SK-N-SH treated with all-trans-retinoic acid at 6 μM for 48 hours (cell line): ENCODE results near the gene RNF144B.

Experiments used
- ATAC-seq: fragments of 200-7000 bp; cut with Tn5 transposase; 3 replicates; pipeline ENCODE4 v1.9.1; 2020; ENCODE audit warnings: mild to moderate bottlenecking, moderate library complexity
- ARNTL ChIP-seq: fragments of 450-650 bp; formaldehyde crosslinking; IDR thresholded peaks from 2 replicates; pipeline ENCODE4 v1.5.0; 2020; ENCODE audit warnings: low read depth, mild to moderate bottlenecking, moderate library complexity, borderline replicate concordance
- BACH2 ChIP-seq: fragments of 250-450 bp; sonication (Bioruptor Pico); IDR thresholded peaks from 2 replicates; pipeline ENCODE4 v1.9.0; 2021; ENCODE audit warnings: mild to moderate bottlenecking, borderline replicate concordance
- CSDC2 ChIP-seq: fragments of 250-450 bp; sonication (Bioruptor Pico); IDR thresholded peaks from 2 replicates; pipeline ENCODE4 v1.5.0; 2020; ENCODE audit warnings: mild to moderate bottlenecking, moderate library complexity
- ESRRG ChIP-seq: fragments of 250-450 bp; sonication (Bioruptor Pico); IDR thresholded peaks from 2 replicates; pipeline ENCODE4 v1.6.1; 2021; ENCODE audit warnings: mild to moderate bottlenecking
- GLIS3 ChIP-seq: fragments of 250-450 bp; sonication (Bioruptor Pico); IDR thresholded peaks from 2 replicates; pipeline ENCODE4 v1.5.0; 2020; ENCODE audit warnings: mild to moderate bottlenecking, moderate library complexity
- OSR1 ChIP-seq: fragments of 250-450 bp; sonication (Bioruptor Pico); IDR thresholded peaks from 2 replicates; pipeline ENCODE4 v1.8.0; 2022; ENCODE audit warnings: moderate library complexity, mild to moderate bottlenecking, inconsistent platforms
- PPARA ChIP-seq: fragments of 250-450 bp; sonication (Bioruptor Pico); IDR thresholded peaks from 2 replicates; pipeline ENCODE4 v1.5.0; 2020; ENCODE audit warnings: mild to moderate bottlenecking, borderline replicate concordance
- RARB ChIP-seq: fragments of 250-450 bp; sonication (Bioruptor Pico); IDR thresholded peaks from 2 replicates; pipeline ENCODE4 v1.8.0; 2021; ENCODE audit warnings: mild to moderate bottlenecking, moderate library complexity
- SNAI2 ChIP-seq: fragments of 250-450 bp; sonication (Bioruptor Pico); IDR thresholded peaks from 2 replicates; pipeline ENCODE4 v1.5.0; 2020; ENCODE audit warnings: mild to moderate bottlenecking, moderate library complexity
- TCF4 ChIP-seq: fragments of 250-450 bp; sonication (Bioruptor Pico); IDR thresholded peaks from 2 replicates; pipeline ENCODE4 v1.8.0; 2021; ENCODE audit warnings: mild to moderate bottlenecking, moderate library complexity, borderline replicate concordance
- TOX ChIP-seq: fragments of 250-450 bp; sonication (Bioruptor Pico); IDR thresholded peaks from 2 replicates; pipeline ENCODE4 v1.8.0; 2021; ENCODE audit warnings: mild to moderate bottlenecking, moderate library complexity, borderline replicate concordance
- ZFP3 ChIP-seq: fragments of 250-450 bp; sonication (Bioruptor Pico); IDR thresholded peaks from 2 replicates; pipeline ENCODE4 v1.5.0; 2020; ENCODE audit warnings: mild to moderate bottlenecking, moderate library complexity
- ZFP30 ChIP-seq: fragments of 450-650 bp; formaldehyde crosslinking; IDR thresholded peaks from 2 replicates; pipeline ENCODE4 v1.5.0; 2022; ENCODE audit warnings: mild to moderate bottlenecking, moderate library complexity
- ZNF565 ChIP-seq: fragments of 450-650 bp; formaldehyde crosslinking; conservative IDR thresholded peaks from 2 replicates; pipeline ENCODE4 v1.5.0; 2020; ENCODE audit warnings: low read depth, mild to moderate bottlenecking, moderate library complexity
- ZNF70 ChIP-seq: fragments of 450-650 bp; formaldehyde crosslinking; IDR thresholded peaks from 2 replicates; pipeline ENCODE4 v1.5.0; 2020; ENCODE audit warnings: mild to moderate bottlenecking, moderate library complexity
- TF ChIP-seq, protein P1 (sequence below): fragments of 250-450 bp; sonication (Bioruptor Pico); IDR thresholded peaks from 2 replicates; pipeline ENCODE4 v1.5.1; 2020; ENCODE audit warnings: low read depth, mild to moderate bottlenecking, moderate library complexity
- TF ChIP-seq, protein P2 (sequence below): fragments of 250-450 bp; sonication (Bioruptor Pico); IDR thresholded peaks from 2 replicates; pipeline ENCODE4 v1.8.0; 2021; ENCODE audit warnings: low read depth, mild to moderate bottlenecking, moderate library complexity, borderline replicate concordance
- TF ChIP-seq, protein P3 (sequence below): fragments of 250-450 bp; sonication (Bioruptor Pico); IDR thresholded peaks from 2 replicates; pipeline ENCODE4 v1.5.1; 2021; ENCODE audit warnings: mild to moderate bottlenecking, moderate library complexity
- TF ChIP-seq, protein P4 (sequence below): fragments of 250-450 bp; sonication (Bioruptor Pico); IDR thresholded peaks from 2 replicates; pipeline ENCODE4 v1.8.0; 2020; ENCODE audit warnings: mild to moderate bottlenecking, moderate library complexity, borderline replicate concordance
- TF ChIP-seq, protein P5 (sequence below): fragments of 250-450 bp; sonication (Bioruptor Pico); IDR thresholded peaks from 2 replicates; pipeline ENCODE4 v1.5.0; 2020; ENCODE audit warnings: mild to moderate bottlenecking, moderate library complexity

Gene RNF144B

DNA sequence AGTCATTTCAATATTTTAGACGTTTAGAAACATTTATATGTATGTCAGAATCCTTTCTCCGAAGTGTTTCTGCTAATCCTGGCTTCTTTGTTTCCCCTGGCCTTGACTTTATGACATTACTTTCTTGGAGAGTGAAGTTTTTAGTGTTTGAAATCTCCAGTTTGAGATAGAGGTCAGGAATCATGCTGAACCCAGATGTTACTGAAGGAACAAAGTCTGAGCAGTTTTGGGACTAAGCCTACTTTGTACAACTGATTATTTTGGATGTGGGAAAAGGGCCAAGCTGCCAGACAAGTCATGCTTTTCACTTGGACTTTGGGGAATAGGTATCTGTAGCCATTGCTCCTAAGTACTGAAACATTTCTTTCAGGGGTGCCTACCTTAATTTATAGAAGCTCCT, 2.3 kb downstream of the RNF144B start:
- ATAC-seq = no peak
- TF ChIP-seq CSDC2 (CRISPR knock-in tag) (no peak), BACH2 (CRISPR knock-in tag) (no peak), TOX (no peak), OSR1 (CRISPR knock-in tag) (no peak), RARB (no peak), ZNF70 (CRISPR knock-in tag) (no peak), ZFP3 (no peak), SNAI2 (CRISPR knock-in tag) (no peak), TCF4 (CRISPR knock-in tag) (no peak), ESRRG (no peak), ZFP30 (CRISPR knock-in tag) (no peak), GLIS3 (CRISPR knock-in tag) (no peak), PPARA (no peak), ARNTL (CRISPR knock-in tag) (no peak)
- TF ChIP-seq, protein P1, sequence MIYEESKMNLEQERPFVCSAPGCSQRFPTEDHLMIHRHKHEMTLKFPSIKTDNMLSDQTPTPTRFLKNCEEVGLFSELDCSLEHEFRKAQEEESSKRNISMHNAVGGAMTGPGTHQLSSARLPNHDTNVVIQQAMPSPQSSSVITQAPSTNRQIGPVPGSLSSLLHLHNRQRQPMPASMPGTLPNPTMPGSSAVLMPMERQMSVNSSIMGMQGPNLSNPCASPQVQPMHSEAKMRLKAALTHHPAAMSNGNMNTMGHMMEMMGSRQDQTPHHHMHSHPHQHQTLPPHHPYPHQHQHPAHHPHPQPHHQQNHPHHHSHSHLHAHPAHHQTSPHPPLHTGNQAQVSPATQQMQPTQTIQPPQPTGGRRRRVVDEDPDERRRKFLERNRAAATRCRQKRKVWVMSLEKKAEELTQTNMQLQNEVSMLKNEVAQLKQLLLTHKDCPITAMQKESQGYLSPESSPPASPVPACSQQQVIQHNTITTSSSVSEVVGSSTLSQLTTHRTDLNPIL (CRISPR knock-in tag) = no peak
- TF ChIP-seq, protein P2, sequence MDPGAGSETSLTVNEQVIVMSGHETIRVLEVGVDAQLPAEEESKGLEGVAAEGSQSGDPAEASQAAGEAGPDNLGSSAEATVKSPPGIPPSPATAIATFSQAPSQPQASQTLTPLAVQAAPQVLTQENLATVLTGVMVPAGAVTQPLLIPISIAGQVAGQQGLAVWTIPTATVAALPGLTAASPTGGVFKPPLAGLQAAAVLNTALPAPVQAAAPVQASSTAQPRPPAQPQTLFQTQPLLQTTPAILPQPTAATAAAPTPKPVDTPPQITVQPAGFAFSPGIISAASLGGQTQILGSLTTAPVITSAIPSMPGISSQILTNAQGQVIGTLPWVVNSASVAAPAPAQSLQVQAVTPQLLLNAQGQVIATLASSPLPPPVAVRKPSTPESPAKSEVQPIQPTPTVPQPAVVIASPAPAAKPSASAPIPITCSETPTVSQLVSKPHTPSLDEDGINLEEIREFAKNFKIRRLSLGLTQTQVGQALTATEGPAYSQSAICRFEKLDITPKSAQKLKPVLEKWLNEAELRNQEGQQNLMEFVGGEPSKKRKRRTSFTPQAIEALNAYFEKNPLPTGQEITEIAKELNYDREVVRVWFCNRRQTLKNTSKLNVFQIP (CRISPR knock-in tag) = no peak
- TF ChIP-seq, protein P3, sequence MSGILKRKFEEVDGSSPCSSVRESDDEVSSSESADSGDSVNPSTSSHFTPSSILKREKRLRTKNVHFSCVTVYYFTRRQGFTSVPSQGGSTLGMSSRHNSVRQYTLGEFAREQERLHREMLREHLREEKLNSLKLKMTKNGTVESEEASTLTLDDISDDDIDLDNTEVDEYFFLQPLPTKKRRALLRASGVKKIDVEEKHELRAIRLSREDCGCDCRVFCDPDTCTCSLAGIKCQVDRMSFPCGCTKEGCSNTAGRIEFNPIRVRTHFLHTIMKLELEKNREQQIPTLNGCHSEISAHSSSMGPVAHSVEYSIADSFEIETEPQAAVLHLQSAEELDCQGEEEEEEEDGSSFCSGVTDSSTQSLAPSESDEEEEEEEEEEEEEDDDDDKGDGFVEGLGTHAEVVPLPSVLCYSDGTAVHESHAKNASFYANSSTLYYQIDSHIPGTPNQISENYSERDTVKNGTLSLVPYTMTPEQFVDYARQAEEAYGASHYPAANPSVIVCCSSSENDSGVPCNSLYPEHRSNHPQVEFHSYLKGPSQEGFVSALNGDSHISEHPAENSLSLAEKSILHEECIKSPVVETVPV (CRISPR knock-in tag) = no peak
- TF ChIP-seq, protein P4, sequence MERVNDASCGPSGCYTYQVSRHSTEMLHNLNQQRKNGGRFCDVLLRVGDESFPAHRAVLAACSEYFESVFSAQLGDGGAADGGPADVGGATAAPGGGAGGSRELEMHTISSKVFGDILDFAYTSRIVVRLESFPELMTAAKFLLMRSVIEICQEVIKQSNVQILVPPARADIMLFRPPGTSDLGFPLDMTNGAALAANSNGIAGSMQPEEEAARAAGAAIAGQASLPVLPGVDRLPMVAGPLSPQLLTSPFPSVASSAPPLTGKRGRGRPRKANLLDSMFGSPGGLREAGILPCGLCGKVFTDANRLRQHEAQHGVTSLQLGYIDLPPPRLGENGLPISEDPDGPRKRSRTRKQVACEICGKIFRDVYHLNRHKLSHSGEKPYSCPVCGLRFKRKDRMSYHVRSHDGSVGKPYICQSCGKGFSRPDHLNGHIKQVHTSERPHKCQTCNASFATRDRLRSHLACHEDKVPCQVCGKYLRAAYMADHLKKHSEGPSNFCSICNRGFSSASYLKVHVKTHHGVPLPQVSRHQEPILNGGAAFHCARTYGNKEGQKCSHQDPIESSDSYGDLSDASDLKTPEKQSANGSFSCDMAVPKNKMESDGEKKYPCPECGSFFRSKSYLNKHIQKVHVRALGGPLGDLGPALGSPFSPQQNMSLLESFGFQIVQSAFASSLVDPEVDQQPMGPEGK (CRISPR knock-in tag) = no peak

DNA sequence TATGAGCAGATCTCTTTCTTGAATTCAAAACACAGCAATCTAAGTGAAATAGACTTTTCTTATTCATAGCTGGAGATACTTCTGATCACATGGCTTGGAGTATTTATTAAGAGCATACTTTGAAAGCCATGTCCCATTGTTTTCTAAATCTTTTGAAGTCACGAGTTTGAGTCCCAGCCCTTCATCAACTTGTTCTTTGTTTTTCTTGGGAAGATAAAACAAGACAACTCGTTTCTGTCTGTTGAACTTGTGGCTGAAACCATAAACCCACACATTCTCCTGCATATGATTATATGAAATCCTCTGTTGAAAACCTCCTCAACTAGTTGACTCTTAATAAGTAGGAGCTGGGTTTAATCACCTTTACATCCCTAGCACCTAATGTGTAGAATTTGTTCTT, 3.3 kb downstream of the RNF144B start:
- no peak for TF ChIP-seq ZFP3
- no peak for TF ChIP-seq PPARA

DNA sequence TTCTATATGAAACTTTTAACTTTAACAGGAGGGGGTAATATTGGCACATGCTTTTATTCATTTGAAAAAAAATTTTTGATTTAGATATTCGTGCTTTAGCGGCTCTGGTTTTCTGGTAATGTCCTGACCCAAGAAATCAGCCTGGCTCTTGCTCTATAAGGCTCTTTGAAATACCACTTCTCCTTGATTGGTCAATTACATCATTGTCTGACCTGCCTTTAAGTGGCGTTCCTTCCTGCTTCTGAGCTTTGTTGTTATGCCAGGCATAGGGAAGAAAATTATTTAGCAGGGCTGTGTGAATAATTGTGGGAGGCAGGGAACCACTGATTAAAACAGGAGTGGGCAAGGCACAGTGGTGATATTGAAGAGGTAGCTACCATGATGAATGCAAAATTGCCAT, 3.9 kb downstream of the RNF144B start:
- no peak for ATAC-seq
- TF ChIP-seq ZFP30 (CRISPR knock-in tag) = no peak
- no peak for TF ChIP-seq SNAI2 (CRISPR knock-in tag)
- no peak for TF ChIP-seq ZFP3
- TF ChIP-seq GLIS3 (CRISPR knock-in tag) = no peak
- TF ChIP-seq, protein P2 (CRISPR knock-in tag) = no peak
- TF ChIP-seq PPARA = no peak
- TF ChIP-seq TOX = no peak
- no peak for TF ChIP-seq OSR1 (CRISPR knock-in tag)
- no peak for TF ChIP-seq ZNF70 (CRISPR knock-in tag)
- TF ChIP-seq, protein P5, sequence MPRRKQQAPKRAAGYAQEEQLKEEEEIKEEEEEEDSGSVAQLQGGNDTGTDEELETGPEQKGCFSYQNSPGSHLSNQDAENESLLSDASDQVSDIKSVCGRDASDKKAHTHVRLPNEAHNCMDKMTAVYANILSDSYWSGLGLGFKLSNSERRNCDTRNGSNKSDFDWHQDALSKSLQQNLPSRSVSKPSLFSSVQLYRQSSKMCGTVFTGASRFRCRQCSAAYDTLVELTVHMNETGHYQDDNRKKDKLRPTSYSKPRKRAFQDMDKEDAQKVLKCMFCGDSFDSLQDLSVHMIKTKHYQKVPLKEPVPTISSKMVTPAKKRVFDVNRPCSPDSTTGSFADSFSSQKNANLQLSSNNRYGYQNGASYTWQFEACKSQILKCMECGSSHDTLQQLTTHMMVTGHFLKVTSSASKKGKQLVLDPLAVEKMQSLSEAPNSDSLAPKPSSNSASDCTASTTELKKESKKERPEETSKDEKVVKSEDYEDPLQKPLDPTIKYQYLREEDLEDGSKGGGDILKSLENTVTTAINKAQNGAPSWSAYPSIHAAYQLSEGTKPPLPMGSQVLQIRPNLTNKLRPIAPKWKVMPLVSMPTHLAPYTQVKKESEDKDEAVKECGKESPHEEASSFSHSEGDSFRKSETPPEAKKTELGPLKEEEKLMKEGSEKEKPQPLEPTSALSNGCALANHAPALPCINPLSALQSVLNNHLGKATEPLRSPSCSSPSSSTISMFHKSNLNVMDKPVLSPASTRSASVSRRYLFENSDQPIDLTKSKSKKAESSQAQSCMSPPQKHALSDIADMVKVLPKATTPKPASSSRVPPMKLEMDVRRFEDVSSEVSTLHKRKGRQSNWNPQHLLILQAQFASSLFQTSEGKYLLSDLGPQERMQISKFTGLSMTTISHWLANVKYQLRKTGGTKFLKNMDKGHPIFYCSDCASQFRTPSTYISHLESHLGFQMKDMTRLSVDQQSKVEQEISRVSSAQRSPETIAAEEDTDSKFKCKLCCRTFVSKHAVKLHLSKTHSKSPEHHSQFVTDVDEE (CRISPR knock-in tag) = no peak
- TF ChIP-seq, protein P3 (CRISPR knock-in tag) = no peak
- no peak for TF ChIP-seq ZNF565 (CRISPR knock-in tag)

More for the DNA sequence above, 3.3 kb downstream of the RNF144B start:
- no peak for ATAC-seq
